Right forelimb (tissue), 1 donor: ENCODE results near the gene TNFRSF4.

ENCODE experiments used
- DNase-seq: peaks from one replicate; pipeline ENCODE4 v3.0.0-alpha.2; 2018

Gene TNFRSF4

GRCh38 chr1:1181129-1181937 is 32.6 kb downstream of the TNFRSF4 start:
- DNase-seq, result peak; percentile 43

DNA sequence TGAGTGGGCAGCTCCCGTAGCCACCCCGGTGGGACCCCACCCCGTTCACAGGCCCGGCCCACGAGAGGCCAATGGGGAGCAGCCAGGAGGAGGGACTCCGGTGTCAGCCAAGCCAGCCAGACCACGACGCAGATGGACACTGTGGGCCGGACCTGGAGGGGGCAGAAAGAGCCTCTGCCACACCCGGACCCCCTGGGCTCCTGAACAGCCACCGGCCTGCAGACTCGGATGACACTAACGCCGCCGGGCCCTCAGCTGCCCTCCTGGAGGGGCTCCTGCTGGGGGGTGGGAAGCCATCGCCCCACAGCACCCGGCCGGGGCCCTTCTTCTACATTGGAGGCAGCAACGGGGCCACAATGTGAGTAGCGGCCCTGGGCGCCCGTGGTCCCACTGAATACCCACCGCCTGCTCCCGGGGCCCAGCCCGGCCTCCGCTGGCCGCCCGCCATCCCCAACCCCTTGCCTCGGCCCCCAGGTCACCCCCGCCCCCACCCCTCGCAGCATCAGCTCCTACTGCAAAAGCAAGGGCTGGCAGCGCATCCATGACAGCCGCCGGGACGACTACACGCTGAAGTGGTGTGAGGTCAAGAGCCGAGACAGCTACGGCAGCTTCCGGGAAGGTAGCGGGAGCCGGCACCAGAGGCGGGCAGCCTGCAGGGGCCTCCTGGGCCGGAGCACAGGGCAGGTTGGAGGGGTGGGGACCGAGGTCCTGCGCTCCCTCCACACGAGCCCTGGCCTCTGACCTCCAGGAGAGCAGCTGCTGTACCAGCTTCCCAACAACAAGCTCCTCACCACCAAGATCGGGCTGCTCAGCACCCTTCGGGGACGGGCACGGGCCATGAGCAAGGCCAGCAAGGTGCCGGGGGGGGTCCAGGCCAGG is 33.7 kb downstream of the TNFRSF4 start:
- peak; percentile 42 for DNase-seq

DNA sequence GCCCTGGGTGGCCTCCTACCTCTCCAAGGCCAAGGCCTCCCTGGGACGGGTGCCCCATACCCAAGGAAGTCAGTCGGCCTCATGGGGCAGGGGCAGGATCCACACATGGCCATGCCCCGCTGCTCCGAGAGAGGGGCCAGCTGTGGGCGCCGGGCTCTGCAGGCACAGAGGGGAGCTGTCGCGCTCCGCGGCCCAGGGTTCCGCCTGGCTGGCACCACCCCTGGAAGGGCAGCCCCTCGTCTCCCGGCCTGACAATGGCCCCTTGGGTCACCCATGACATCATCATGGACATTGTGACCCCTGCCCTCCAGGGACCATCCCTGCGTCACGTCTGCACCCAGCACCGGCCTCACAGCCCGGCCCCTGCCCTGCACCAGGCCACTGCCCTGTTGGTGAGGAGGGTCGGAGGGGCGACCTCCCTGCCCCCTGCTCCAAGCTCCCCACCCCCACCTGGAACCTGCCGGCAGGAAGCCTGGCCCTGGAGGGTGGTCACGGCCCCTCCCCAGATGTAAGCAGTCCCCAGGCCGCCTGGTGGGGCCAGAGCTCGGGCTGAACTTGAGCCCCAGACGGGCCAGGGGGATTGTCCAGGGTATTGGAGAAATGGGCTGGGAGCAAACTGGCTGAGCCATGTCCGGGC is 34.5 kb downstream of the TNFRSF4 start:
- peak; percentile 35 for DNase-seq

GRCh38 chr1:1178794-1179331 is 35.1 kb downstream of the TNFRSF4 start:
- peak; percentile 31 for DNase-seq

- no peak for DNase-seq
These were observed 36.3 kb downstream of the TNFRSF4 start for GRCh38 chr1:1177452-1178206.

DNA sequence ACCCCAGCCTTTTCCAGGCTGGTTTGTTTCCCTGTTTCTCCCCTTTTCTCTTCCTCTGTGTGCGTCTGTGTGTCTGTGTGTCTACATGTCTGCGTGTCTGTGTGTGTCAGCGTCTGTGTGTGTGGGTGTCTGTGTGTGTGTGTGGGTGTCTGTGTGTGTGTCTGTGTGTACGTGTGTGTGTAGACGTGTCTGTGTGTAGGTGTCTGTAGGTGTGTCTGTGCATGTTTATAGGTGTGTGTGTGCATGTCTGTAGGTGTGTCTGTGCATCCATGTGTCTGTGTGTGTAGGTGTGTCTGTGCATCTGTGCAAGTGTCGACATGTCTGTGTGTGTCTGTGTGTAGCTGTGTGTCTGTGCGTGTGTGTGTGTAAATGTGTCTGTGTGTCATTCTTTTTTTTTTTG is 37.0 kb downstream of the TNFRSF4 start:
- peak; percentile 29 for DNase-seq

GRCh38 chr1:1176063-1176761 is 37.7 kb downstream of the TNFRSF4 start:
- peak; percentile 30 for DNase-seq

- DNase-seq, result peak; percentile 21
These were observed 38.5 kb downstream of the TNFRSF4 start for GRCh38 chr1:1175221-1176062.

- DNase-seq, result peak; percentile 45
These were observed 40.0 kb downstream of the TNFRSF4 start, which contains the start of gene TTLL10 for GRCh38 chr1:1173793-1174415. Gene TTLL10, plus strand, starts transcription at chr1:1173880. Its CDS starts 5,336 bp downstream, at chr1:1179216.

DNA sequence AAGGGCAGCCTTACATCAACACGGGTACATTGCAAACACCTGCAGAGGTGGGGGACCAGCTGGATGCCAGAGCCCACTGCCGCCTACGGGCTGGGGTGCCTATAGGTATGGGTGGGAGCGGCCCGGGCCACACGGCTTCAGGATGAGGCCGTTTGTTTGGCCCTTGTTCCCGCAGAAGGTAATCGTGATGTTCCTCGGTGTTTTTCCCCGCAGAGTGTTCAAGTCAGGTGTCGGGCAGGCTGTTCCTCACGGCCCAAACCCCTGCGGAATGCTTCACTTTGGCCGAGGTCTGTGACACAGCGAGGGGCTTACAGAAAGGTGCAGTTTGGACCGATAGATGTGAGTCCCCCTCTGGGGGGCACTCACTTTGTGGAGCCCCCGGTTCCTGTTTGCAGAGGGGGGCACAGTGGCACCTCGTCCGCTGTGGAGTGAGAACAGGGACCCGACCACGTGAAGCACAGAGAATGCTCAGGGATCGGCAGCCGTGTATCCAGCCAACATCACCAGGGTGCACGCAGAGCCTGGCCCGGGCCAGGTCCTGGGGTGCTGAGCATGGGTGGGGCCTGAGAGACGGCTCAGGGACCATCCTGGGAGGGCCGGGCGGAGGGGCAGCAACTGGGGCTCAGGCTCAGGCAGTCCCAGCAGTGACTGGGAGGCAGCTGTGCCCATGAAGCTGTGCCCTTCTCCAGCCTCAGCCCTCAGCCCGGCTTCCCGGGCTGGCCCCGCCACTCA is 40.7 kb downstream of the TNFRSF4 start:
- DNase-seq, result peak; percentile 41

- DNase-seq, result peak; percentile 38
These were observed 42.2 kb downstream of the TNFRSF4 start for GRCh38 chr1:1171546-1172340.

GRCh38 chr1:1171161-1171545 is 42.8 kb downstream of the TNFRSF4 start:
- DNase-seq, result peak; percentile 24

DNA sequence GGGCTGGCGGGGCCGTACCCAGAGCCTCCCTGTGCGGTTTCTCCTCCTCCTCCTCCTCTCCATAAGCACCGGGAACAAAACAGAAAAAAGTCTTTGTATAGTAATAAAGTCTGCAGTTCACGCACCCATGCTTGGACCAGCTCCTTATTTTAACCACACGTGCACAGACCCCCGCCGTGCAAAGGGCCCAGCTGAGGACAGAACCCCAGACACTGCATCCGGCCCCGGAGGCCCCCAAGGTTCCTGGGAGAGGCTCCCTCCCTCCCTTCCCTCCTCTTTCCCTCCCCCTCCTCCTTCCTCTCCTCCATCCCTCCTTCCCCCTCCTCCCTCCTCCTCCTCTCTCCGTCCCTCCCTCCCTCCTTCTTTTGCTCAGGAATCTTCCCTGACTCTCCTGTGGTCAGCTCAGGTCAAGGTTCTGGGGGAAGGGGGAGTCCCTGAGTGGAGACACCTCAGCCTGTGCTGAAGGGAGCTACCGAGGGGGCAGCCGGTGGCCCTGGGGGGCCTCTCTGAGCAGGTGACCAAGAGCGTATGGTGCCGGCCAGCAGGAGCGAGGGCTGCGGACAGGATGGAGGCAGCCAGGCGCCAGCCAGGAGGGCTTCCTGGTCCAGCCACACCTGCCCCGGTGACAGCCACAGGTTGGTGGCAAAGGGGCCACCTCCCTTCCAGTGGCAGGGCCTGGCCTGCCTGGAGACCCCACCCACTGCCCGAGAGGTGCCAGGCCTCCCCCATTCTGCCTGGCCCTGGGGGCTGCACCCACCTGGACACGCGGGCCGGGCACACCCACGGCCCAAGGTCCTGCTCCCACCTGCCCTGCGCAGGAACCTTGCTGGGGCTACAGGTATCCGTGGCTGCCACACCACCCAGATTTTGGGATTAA is 43.5 kb downstream of the TNFRSF4 start:
- DNase-seq, result peak; percentile 24

GRCh38 chr1:1169429-1170214 is 44.3 kb downstream of the TNFRSF4 start:
- peak; percentile 39 for DNase-seq

- DNase-seq, result peak; percentile 45
These were observed 45.2 kb downstream of the TNFRSF4 start for GRCh38 chr1:1168451-1169411.
